Measurements from ENCODE around the gene EPHA3. TPM values are rescaled to one million over a fixed set of nuclear protein-coding genes. Genes with fewer than 3 reads are reported as not detected.

EPHA3 gene
- total RNA-seq, 4 donors from 2014 or later = 0.53 to 3.3 (median 0.88) TPM

DNA sequence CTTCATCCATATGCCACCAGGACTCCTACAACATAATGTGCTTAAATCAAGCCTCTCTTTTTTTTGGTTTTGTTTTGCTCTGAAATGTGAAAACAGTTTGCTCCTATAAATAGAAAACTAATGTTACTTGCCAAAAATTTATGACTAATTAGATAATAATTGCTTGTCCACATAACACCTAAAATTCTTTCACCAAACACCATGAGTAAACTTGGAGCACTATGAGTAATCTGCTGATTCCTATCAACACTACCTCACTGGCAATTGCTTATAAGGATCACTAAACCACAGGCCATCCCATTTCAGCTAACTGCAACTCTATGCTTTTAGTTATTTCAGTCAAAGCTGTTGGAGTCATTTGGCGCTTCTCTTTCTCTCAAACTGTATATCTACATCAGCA is 252.7 kb downstream of the EPHA3 start:
- Histone ChIP-seq H3K27ac (no peak overlapping the region), H3K9me3 (no peaks in the 10 kb centered on the region), H3K4me3 (no peak overlapping the region), H3K4me1 (no peaks in the 10 kb centered on the region), H3K36me3 (no peaks in the 10 kb centered on the region), H3K27me3 (no peaks in the 10 kb centered on the region)
- DNase-seq = no peak
- TF ChIP-seq, protein P1, sequence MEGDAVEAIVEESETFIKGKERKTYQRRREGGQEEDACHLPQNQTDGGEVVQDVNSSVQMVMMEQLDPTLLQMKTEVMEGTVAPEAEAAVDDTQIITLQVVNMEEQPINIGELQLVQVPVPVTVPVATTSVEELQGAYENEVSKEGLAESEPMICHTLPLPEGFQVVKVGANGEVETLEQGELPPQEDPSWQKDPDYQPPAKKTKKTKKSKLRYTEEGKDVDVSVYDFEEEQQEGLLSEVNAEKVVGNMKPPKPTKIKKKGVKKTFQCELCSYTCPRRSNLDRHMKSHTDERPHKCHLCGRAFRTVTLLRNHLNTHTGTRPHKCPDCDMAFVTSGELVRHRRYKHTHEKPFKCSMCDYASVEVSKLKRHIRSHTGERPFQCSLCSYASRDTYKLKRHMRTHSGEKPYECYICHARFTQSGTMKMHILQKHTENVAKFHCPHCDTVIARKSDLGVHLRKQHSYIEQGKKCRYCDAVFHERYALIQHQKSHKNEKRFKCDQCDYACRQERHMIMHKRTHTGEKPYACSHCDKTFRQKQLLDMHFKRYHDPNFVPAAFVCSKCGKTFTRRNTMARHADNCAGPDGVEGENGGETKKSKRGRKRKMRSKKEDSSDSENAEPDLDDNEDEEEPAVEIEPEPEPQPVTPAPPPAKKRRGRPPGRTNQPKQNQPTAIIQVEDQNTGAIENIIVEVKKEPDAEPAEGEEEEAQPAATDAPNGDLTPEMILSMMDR (IDR thresholded peaks at IDR 0.05) = no peak
- no peak for TF ChIP-seq POLR2A (IDR thresholded peaks at IDR 0.05)

DNA sequence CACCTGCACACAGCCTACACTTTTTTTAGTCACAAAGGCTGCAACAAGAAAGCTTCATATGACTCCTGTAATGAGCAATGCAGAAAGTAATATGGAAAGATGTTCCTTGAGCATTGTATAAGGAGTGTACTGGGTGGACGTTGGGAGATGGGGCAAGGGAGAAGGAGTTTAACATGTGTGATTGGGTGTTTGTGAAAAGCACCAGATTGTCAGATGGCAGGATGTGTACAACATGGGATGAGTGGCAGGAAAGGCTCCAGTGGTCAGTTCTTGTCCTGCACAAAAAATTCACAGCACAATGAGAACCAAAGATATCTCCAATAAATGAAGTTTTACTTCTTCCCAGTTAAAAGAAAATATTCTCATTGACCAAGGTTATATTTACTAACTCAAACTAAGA is 255.1 kb downstream of the EPHA3 start:
- H3K27ac ChIP-seq = no peak overlapping the region
- H3K36me3 ChIP-seq = no peaks in the 10 kb centered on the region
- DNase-seq = no peak
- H3K4me3 ChIP-seq = no peak overlapping the region
- no peaks in the 10 kb centered on the region for H3K4me1 ChIP-seq
- TF ChIP-seq POLR2A (IDR thresholded peaks at IDR 0.05) = no peak
- TF ChIP-seq, protein P1 (IDR thresholded peaks at IDR 0.05) = no peak
- H3K27me3 ChIP-seq = no peaks in the 10 kb centered on the region
- no peaks in the 10 kb centered on the region for H3K9me3 ChIP-seq

DNA sequence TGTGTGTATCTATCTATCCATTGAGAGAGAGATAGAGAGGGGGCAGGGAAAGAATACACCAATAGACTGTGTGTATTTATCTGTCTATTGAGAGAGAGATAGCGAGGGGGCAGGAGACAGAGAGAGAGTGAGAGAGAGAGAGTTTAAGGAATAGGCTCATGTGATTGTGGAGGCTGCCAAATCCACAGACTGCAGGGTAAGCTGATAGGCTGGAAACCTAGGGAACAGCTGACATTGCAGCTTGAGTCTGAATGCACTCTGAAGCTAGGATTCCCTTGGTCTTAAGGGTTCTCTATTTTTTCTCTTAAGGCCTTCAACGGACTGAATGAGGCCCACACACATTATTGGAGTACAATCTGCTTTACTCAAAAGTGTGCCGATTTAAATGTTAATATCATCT is 255.8 kb downstream of the EPHA3 start:
- DNase-seq = no peak
- TF ChIP-seq POLR2A (IDR thresholded peaks at IDR 0.05) = no peak
- TF ChIP-seq, protein P1 (IDR thresholded peaks at IDR 0.05) = no peak
- Histone ChIP-seq H3K4me3 (no peak overlapping the region), H3K27me3 (no peaks in the 10 kb centered on the region), H3K27ac (no peak overlapping the region), H3K4me1 (no peaks in the 10 kb centered on the region), H3K9me3 (no peaks in the 10 kb centered on the region), H3K36me3 (no peaks in the 10 kb centered on the region)

DNA sequence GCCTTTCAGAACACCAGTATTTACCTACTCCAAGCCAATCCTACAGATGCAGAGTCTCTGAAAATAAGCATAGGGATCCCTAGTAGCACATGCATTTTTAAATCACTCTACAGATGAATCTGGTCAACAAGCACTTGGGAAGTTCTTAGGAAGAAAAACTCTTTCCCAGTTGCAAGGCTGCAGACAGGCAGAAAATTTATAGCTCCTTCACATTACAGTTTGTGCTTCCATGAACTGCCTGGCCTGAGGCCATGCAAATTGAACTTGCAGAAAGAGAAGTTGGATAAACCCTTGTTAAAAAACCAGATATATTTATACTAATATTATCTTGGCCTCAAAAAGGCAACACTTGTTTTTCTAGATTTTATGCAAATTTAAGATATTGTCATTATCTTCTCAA is 256.9 kb downstream of the EPHA3 start:
- Histone ChIP-seq H3K9me3 (no peaks in the 10 kb centered on the region), H3K27me3 (no peaks in the 10 kb centered on the region), H3K27ac (no peak overlapping the region), H3K4me1 (no peaks in the 10 kb centered on the region), H3K4me3 (no peak overlapping the region), H3K36me3 (no peaks in the 10 kb centered on the region)
- no peak for TF ChIP-seq POLR2A (IDR thresholded peaks at IDR 0.05)
- TF ChIP-seq, protein P1 (IDR thresholded peaks at IDR 0.05) = no peak
- no peak for DNase-seq

DNA sequence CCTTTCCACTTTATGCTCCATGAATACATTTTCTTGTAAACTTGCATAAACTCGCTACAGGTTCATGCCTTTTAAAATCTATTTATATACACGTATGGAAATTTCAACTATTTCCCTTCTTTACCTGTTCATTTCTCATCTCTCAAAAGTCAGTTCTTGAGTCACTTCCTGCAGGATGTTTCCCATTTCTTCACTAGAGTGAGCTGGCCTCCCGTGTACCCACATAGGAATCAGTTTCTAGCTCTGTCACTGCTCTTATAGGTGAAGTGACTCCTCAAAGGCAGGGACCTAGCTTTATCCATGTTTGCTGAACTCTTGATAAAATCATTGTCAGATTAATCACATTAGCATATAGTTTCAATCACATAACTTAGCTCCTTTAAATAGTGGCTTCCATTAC is 259.7 kb downstream of the EPHA3 start:
- no peaks in the 10 kb centered on the region for H3K4me1 ChIP-seq
- H3K27ac ChIP-seq = no peak overlapping the region
- TF ChIP-seq POLR2A (IDR thresholded peaks at IDR 0.05) = no peak
- TF ChIP-seq, protein P1 (IDR thresholded peaks at IDR 0.05) = no peak
- no peak overlapping the region for H3K4me3 ChIP-seq
- no peaks in the 10 kb centered on the region for H3K36me3 ChIP-seq
- no peaks in the 10 kb centered on the region for H3K9me3 ChIP-seq
- DNase-seq = no peak
- H3K27me3 ChIP-seq = no peaks in the 10 kb centered on the region

DNA sequence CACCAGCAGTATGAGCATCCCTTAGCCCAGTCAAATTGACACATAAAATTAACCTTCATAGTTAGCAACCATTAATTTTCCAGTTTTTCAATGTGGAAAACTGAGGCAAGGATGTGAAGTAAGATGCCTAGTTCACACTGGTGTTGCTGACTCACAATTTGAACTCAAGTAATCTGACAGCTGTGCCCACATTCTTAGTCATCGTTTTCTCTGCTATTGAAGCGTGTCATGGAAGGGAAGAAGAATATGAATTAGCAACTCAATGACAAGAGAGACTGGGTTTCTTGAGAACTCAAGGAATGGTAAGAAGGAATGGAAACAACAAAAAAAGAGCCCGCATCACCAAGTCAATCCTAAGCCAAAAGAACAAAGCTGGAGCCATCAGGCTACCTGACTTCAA is 261.4 kb downstream of the EPHA3 start:
- TF ChIP-seq POLR2A (IDR thresholded peaks at IDR 0.05) = no peak
- Histone ChIP-seq H3K9me3 (no peaks in the 10 kb centered on the region), H3K27me3 (no peaks in the 10 kb centered on the region), H3K4me3 (no peak overlapping the region), H3K27ac (no peak overlapping the region), H3K4me1 (no peaks in the 10 kb centered on the region), H3K36me3 (no peaks in the 10 kb centered on the region)
- no peak for DNase-seq
